Activated T-helper 1 cell treated with Interleukin-2 at 50 U/mL for 16 hours (primary cell): ENCODE data around the gene PLP1.

Experiments used
- DNase-seq: peaks from one replicate; pipeline ENCODE4 v3.0.0-alpha.2; 2020; ENCODE audit warnings: low read depth

Gene PLP1

GRCh38 chrX:103830848-103831247 is 54.2 kb downstream of the PLP1 start:
- DNase-seq, result no peak

GRCh38 chrX:103831342-103831802 is 54.7 kb downstream of the PLP1 start:
- no peak for DNase-seq

- DNase-seq, result peak; percentile 41
Observed at GRCh38 chrX:103831803-103832544, 55.3 kb downstream of the PLP1 start, which contains the start of gene RAB9B. Gene RAB9B (minus strand): TSS chrX:103832257. CDS start chrX:103825784, 6,473 bp downstream.

DNA sequence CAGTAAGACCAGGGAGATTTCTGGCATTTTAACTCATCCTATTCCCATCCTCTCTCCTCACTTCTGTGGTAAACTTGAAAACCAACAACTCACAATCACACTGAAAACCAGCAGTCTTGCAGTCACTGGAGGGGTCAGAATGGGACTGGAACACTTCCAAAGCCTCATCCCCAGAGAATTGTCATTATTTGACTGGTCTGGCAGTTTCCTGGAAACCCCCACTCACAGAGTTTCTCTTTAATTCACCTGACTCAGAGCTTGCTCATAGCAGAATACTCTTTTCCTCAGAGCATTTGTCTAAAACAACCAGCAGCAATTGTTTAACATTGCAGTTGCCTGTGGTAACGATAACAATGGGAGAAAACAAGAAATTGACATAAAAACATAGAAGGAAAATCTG is 62.8 kb downstream of the PLP1 start:
- DNase-seq, result no peak
